DND-41 (cell line): ENCODE measurements around the gene SMARCA4.

Experiments used
- EZH2 ChIP-seq: IDR thresholded peaks from 3 replicates; pipeline ENCODE4 v1.6.1; 2012; ENCODE audit warnings: borderline replicate concordance, low read depth, mild to moderate bottlenecking, moderate library complexity, low read length, inconsistent platforms; ENCODE audit not compliant: severe bottlenecking
- TF ChIP-seq, protein P1 (sequence below): IDR thresholded peaks from 2 replicates; pipeline ENCODE4 v1.5.1; 2012; ENCODE audit warnings: borderline replicate concordance, low read length, moderate library complexity, mild to moderate bottlenecking; ENCODE audit not compliant: poor library complexity, severe bottlenecking; ENCODE audit errors: extremely low read depth

DNA sequence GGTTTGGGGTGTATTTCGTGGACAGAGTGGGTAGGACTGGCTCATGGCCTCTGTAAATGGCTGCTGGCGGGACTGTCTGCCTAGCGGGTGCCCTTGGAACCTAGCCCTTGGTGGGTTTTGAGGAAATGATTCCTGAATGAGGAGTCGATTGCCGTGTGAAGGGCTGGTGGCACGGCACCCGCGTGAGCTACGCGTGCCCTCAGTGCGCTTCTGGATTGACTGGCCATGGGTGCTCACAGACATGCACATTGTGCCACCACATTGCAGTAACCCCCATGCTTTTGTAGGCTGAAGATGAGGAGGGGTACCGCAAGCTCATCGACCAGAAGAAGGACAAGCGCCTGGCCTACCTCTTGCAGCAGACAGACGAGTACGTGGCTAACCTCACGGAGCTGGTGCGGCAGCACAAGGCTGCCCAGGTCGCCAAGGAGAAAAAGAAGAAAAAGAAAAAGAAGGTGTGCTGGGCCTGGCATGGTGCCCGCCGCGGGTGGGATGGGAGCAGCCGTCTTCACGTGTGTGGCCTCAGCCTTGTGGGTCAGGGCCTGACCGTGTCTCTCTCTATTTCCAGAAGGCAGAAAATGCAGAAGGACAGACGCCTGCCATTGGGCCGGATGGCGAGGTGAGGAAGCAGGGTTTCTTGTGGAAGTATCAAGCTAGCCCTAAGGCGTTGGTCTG is 35.2 kb downstream of the SMARCA4 start:
- no peak for TF ChIP-seq EZH2
- TF ChIP-seq, protein P1, sequence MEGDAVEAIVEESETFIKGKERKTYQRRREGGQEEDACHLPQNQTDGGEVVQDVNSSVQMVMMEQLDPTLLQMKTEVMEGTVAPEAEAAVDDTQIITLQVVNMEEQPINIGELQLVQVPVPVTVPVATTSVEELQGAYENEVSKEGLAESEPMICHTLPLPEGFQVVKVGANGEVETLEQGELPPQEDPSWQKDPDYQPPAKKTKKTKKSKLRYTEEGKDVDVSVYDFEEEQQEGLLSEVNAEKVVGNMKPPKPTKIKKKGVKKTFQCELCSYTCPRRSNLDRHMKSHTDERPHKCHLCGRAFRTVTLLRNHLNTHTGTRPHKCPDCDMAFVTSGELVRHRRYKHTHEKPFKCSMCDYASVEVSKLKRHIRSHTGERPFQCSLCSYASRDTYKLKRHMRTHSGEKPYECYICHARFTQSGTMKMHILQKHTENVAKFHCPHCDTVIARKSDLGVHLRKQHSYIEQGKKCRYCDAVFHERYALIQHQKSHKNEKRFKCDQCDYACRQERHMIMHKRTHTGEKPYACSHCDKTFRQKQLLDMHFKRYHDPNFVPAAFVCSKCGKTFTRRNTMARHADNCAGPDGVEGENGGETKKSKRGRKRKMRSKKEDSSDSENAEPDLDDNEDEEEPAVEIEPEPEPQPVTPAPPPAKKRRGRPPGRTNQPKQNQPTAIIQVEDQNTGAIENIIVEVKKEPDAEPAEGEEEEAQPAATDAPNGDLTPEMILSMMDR = no peak
